Panc1 (cell line): ENCODE measurements around the gene COL11A2.
A peak's percentile ranks its signal among the peaks of the same experiment; 100 is the strongest.

Source experiments
- CTCF ChIP-seq: fragments of 450-650 bp; IDR thresholded peaks from 2 replicates; pipeline ENCODE4 v1.5.1; 2017; ENCODE audit warnings: mild to moderate bottlenecking
- POLR2AphosphoS5 ChIP-seq: IDR thresholded peaks from 2 replicates; pipeline ENCODE4 v1.6.1; 2012; ENCODE audit warnings: mild to moderate bottlenecking, low read depth, low read length, moderate library complexity
- TCF7L2 ChIP-seq: IDR thresholded peaks from 2 replicates; pipeline ENCODE4 v1.6.1; 2011; ENCODE audit warnings: mild to moderate bottlenecking, low read depth, low read length, inconsistent platforms
- TF ChIP-seq, protein P1 (sequence below), 2 experiments: IDR thresholded peaks; 2 replicates each; pipeline ENCODE4 v1.6.1; 2011 to 2012; ENCODE audit warnings: low read depth in 2 of 2, control low read depth in 1 of 2, low read length in 1 of 2, mild to moderate bottlenecking in 1 of 2, moderate library complexity in 1 of 2; ENCODE audit not compliant: insufficient read depth in 1 of 2

DNA sequence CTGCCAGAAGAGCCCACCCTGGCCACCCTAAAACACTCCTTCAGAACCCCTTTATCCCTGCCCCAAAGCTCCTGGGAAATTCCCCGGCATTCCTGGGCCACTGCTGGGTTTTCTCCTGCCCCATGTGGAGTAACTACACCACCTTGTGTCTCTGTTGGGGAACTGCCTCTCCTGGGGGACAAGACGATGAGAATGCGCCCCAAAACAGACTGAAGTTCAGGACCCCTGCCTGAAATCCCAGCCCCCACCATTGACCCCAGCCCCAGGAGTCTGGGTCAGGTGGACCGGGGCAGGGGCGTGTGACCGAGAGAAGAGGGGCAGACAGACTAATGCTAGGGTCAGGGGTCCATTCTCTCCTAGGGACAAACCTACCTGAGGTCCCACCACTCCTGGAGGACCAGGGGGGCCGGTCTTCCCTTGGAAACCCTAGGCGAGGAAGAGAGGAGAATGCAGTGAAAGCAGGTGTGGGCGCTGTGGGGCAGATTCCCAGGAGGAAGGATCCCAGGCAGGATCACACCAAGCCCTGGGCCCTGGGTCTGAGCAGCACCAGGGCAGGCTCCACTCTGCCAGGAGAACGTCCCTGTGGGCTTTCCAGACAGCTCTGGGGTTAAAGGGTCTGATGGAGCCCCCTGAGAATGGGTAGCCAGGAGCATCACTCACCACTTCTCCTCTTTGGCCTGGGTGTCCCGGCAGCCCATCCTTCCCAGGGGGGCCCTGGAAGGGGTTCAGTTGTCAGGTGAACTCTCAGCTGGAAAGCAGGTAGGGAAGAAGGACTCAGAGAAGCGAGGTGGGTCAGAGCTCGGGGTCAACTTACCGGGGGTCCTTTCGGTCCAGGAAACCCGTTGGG is 19.4 kb downstream of the COL11A2 start:
- TF ChIP-seq CTCF: peak; percentile 91
- TF ChIP-seq POLR2AphosphoS5: no peak
- TF ChIP-seq, protein P1, sequence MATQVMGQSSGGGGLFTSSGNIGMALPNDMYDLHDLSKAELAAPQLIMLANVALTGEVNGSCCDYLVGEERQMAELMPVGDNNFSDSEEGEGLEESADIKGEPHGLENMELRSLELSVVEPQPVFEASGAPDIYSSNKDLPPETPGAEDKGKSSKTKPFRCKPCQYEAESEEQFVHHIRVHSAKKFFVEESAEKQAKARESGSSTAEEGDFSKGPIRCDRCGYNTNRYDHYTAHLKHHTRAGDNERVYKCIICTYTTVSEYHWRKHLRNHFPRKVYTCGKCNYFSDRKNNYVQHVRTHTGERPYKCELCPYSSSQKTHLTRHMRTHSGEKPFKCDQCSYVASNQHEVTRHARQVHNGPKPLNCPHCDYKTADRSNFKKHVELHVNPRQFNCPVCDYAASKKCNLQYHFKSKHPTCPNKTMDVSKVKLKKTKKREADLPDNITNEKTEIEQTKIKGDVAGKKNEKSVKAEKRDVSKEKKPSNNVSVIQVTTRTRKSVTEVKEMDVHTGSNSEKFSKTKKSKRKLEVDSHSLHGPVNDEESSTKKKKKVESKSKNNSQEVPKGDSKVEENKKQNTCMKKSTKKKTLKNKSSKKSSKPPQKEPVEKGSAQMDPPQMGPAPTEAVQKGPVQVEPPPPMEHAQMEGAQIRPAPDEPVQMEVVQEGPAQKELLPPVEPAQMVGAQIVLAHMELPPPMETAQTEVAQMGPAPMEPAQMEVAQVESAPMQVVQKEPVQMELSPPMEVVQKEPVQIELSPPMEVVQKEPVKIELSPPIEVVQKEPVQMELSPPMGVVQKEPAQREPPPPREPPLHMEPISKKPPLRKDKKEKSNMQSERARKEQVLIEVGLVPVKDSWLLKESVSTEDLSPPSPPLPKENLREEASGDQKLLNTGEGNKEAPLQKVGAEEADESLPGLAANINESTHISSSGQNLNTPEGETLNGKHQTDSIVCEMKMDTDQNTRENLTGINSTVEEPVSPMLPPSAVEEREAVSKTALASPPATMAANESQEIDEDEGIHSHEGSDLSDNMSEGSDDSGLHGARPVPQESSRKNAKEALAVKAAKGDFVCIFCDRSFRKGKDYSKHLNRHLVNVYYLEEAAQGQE (IDR thresholded peaks at IDR 0.05; ENCODE audit: insufficient read depth in 1 of 2, low read depth in 2 of 2, low read length in 1 of 2): no peak
- TF ChIP-seq TCF7L2: no peak
